ENCODE data around the gene GIMAP5. TPM values are rescaled to one million over a fixed set of nuclear protein-coding genes. Genes with fewer than 3 reads are reported as not detected.

Gene GIMAP5
- total RNA-seq (0.25 and 0.45 TPM in 2 replicates), polyA plus RNA-seq (0.22 and 1.3 TPM in 2 replicates)

DNA sequence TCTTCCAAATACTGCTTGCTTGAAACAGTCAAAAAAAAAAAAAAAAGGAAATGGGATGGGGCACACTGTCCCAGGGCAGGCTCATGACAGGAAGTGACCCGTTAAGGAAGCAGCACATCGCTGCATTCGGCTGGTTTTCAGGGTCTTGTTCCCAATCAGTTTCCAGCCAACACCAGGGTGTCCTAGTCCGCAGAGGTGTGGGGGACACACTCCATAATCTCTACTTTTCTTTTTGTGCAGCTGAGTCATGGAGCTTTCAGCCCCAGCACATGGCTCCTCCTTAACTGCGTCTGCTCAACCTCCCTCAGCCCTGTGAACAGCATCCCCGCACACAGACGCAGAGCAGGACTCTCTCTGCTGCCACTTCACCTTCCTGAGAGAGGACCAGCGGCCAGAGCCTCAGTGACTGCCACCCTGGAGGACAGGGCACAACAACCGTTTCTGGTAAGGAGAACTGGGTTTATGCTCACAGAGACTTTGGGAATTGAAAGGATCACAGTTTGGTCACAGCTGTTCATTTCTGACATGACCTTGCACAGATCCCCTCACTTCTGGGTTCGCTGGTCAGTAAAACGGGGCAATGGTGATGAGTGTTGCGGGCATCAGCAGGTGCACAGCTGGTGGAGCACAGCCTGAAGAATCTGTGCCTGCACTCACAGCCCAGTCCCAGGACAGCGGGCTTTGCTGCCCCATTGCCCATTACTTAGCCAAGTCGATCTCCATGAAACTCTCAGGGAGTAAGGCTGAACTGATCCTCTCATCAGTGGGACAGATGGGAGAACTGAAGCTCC lies at the start of gene GIMAP5:
TSS of gene GIMAP5 (plus strand) at position 154 of the 791 bp plus-strand sequence. CDS start 3,467 bp downstream, outside the sequence.
- Histone ChIP-seq H3K36me3 (no peaks in the 10 kb centered on the region), H3K4me1 (ENCODE audit: low read depth) (no peaks in the 10 kb centered on the region), H3K27me3 (peaks cover 35% of the 10 kb centered on the region), H3K27ac (no peak within 1 kb of the TSS), H3K9me3 (ENCODE audit: low read depth) (no peaks in the 10 kb centered on the region), H3K4me3 (no peak within 1 kb of the TSS)
- TF ChIP-seq, protein P1, sequence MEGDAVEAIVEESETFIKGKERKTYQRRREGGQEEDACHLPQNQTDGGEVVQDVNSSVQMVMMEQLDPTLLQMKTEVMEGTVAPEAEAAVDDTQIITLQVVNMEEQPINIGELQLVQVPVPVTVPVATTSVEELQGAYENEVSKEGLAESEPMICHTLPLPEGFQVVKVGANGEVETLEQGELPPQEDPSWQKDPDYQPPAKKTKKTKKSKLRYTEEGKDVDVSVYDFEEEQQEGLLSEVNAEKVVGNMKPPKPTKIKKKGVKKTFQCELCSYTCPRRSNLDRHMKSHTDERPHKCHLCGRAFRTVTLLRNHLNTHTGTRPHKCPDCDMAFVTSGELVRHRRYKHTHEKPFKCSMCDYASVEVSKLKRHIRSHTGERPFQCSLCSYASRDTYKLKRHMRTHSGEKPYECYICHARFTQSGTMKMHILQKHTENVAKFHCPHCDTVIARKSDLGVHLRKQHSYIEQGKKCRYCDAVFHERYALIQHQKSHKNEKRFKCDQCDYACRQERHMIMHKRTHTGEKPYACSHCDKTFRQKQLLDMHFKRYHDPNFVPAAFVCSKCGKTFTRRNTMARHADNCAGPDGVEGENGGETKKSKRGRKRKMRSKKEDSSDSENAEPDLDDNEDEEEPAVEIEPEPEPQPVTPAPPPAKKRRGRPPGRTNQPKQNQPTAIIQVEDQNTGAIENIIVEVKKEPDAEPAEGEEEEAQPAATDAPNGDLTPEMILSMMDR (IDR thresholded peaks at IDR 0.05; ENCODE audit: low read depth, low read length) = no peak
- DNase-seq (ENCODE audit: low read depth in 1 of 2, low spot score in 1 of 2) = no peak

DNA sequence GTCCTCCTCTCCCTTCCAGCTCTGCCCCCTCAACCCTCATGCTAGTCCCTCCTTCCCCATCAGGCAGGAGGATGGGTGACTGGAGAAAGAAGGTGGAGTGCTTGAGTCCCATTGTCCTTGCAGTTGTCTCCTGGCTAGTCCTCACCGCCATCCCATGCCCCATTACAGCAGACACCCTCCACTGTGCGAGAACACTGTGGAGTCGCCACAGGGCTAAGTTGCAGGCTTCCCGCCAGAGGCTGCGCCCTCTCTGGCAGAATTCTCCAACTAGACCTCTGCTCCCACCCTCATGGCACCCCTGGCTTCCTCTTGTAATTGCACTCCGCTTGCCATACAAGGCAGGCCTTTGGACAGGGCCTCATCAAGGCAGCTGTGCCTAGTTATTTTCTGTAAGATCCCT lies 48.6 kb upstream of the GIMAP5 start:
- Histone ChIP-seq H3K4me1 (ENCODE audit: low read depth) (no peaks in the 10 kb centered on the region), H3K4me3 (no peak overlapping the region), H3K27me3 (no peaks in the 10 kb centered on the region), H3K27ac (no peak overlapping the region), H3K9me3 (ENCODE audit: low read depth) (no peaks in the 10 kb centered on the region), H3K36me3 (no peaks in the 10 kb centered on the region)
- TF ChIP-seq, protein P1 (IDR thresholded peaks at IDR 0.05; ENCODE audit: low read depth, low read length) = no peak
- no peak for DNase-seq (ENCODE audit: low read depth in 1 of 2, low spot score in 1 of 2)

DNA sequence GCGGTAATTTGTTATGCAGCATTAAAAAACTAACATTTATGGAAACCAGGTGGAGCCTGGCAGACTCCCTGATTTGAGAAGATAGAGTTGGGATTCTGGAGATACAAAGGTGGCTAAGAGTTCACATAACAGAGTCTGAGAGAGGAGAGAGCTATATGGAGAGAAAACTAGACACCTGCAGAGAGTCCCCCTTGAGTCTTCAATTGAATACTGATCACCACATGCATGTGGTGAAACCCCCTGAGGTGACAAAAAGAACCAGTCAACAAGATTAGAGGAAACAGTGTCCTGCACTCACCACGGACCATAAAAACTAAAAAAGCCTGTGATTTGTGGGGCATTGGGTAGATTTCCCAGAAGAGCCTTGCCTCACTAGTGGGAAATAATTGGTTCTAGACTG lies 41.6 kb upstream of the GIMAP5 start:
- H3K4me3 ChIP-seq = no peak overlapping the region
- TF ChIP-seq, protein P1 (IDR thresholded peaks at IDR 0.05; ENCODE audit: low read depth, low read length) = no peak
- no peak overlapping the region for H3K27ac ChIP-seq
- H3K9me3 ChIP-seq (ENCODE audit: low read depth) = no peaks in the 10 kb centered on the region
- H3K36me3 ChIP-seq = no peaks in the 10 kb centered on the region
- no peak for DNase-seq (ENCODE audit: low read depth in 1 of 2, low spot score in 1 of 2)
- H3K4me1 ChIP-seq (ENCODE audit: low read depth) = no peaks in the 10 kb centered on the region
- H3K27me3 ChIP-seq = no peaks in the 10 kb centered on the region

DNA sequence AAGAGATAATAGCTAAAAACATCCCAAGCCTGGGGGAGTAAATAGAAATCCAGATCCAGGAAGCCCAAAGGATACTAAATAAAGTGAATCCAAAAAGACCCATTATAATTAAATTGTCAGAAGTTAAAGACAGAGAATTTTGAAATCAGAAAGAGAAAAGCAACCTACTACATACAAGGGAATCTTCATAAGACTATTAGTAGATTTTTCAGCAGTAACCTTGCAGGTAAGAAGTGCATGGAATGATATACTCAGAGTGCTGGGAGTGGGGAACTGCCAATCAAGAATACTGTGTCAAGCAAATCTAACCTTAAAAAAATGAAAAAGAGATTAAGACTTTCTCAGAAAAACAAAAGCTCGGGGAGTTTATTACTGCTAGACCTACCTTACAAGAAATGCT lies 34.0 kb upstream of the GIMAP5 start:
- Histone ChIP-seq H3K27me3 (no peaks in the 10 kb centered on the region), H3K4me1 (ENCODE audit: low read depth) (no peaks in the 10 kb centered on the region), H3K27ac (no peak overlapping the region), H3K9me3 (ENCODE audit: low read depth) (no peaks in the 10 kb centered on the region), H3K4me3 (no peak overlapping the region), H3K36me3 (no peaks in the 10 kb centered on the region)
- TF ChIP-seq, protein P1 (IDR thresholded peaks at IDR 0.05; ENCODE audit: low read depth, low read length) = no peak
- no peak for DNase-seq (ENCODE audit: low read depth in 1 of 2, low spot score in 1 of 2)

DNA sequence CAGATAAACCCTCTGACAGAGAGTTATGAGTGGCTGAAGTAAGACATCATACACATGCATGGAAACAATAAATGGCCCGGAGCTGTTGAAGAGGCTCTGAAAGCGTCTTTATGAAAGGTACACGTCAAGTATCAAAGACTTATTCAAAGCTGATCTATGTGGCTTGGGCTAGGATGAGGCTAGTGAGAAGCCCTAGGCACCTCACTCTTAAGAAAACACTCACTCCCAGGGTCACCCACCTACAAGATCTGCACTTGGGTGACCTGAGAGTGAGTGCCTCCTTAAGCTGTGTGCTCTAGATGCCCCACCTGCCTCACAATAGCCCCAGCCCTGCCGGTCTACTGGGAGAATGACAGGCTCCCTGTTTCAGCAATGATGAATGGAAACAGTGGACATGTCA lies 21.9 kb upstream of the GIMAP5 start:
- no peak overlapping the region for H3K27ac ChIP-seq
- TF ChIP-seq, protein P1 (IDR thresholded peaks at IDR 0.05; ENCODE audit: low read depth, low read length) = no peak
- H3K9me3 ChIP-seq (ENCODE audit: low read depth) = no peaks in the 10 kb centered on the region
- no peaks in the 10 kb centered on the region for H3K36me3 ChIP-seq
- no peaks in the 10 kb centered on the region for H3K27me3 ChIP-seq
- no peaks in the 10 kb centered on the region for H3K4me1 ChIP-seq (ENCODE audit: low read depth)
- DNase-seq (ENCODE audit: low read depth in 1 of 2, low spot score in 1 of 2) = no peak
- no peak overlapping the region for H3K4me3 ChIP-seq
